HCT116 (cell line): ENCODE data around the gene NOC2L. TPM values are rescaled to one million over a fixed set of nuclear protein-coding genes. Genes with fewer than 3 reads are reported as not detected.
"Not testable (repeated sequence)": the region's sequence is repeated elsewhere in the genome, so short reads cannot be mapped to it uniquely, and the experiment has no call there.

ENCODE experiments used
- ATAC-seq: fragments of 200-7000 bp; cut with Tn5 transposase; 2 replicates; pipeline ENCODE4 v1.9.1; 2020; ENCODE audit warnings: mild to moderate bottlenecking, moderate library complexity
- BruUV-seq: library from RNA; stranded (reverse); fragments of 400-500 nt; replicated peaks from 2 replicates; lab custom pipeline; 2021; lab: Mats Ljungman, UMichigan
- CTCF ChIA-PET: fragments of 300-600 bp; sonication (Branson Sonifier 250); formaldehyde crosslinking; loops from one replicate; lab custom pipeline; 2021; ENCODE audit warnings: antibody characterized with exemption; lab: Charles Lee
- POLR2A ChIA-PET: fragments of 300-600, 350-600 bp; sonication (Branson Sonifier 250); formaldehyde crosslinking; loops from one replicate; lab custom pipeline; 2021; ENCODE audit warnings: antibody characterized with exemption; lab: Charles Lee
- RAD21 ChIA-PET, 2 experiments: fragments of 300-600 bp; sonication (Branson Sonifier 250); formaldehyde crosslinking; loops; one replicate each; lab custom pipeline; 2023; ENCODE audit warnings: low total read pairs in 2 of 2; ENCODE audit not compliant: uncharacterized antibody in 2 of 2, unreplicated experiment in 2 of 2, low non-redundant PET in 1 of 2; lab: Charles Lee
- DNase-seq: peaks from one replicate; pipeline ENCODE4 v3.0.0-alpha.2; 2010; ENCODE audit warnings: low read depth, low spot score
- H2AFZ ChIP-seq: fragments of 200-600 bp; shearing (Covaris generic), sonication (generic); 2 replicates; pipeline ENCODE4 v1.6.1; 2017; ENCODE audit warnings: low read depth, mixed run types, mixed read lengths, antibody characterized with exemption, low read length; ENCODE audit not compliant: poor library complexity, severe bottlenecking
- H3K27ac ChIP-seq: 2 replicates; pipeline ENCODE4 v1.5.1; 2012; ENCODE audit warnings: low read depth, low read length
- H3K27me3 ChIP-seq: fragments of 200-600 bp; sonication (generic); 2 replicates; pipeline ENCODE4 v1.6.1; 2016; ENCODE audit warnings: mixed run types, low read length, mixed read lengths; ENCODE audit not compliant: insufficient read depth
- H3K36me3 ChIP-seq, 2 experiments: fragments of 200-500 bp in 1 of 2; fragments of 200-600 bp in 1 of 2; sonication (Bioruptor generic) in 1 of 2; sonication (generic) in 1 of 2; 2 replicates each; pipeline versions ENCODE4 v1.5.1 to v1.6.1; 2014 to 2016; ENCODE audit warnings: low read length in 2 of 2, inconsistent platforms in 1 of 2, mixed read lengths in 1 of 2, mixed run types in 1 of 2; ENCODE audit not compliant: insufficient read depth in 2 of 2, control insufficient read depth in 1 of 2
- H3K4me1 ChIP-seq, 2 experiments: fragments of 200-600 bp in 1 of 2; sonication (generic) in 1 of 2; 2 replicates each; pipeline versions ENCODE4 v1.5.1 to v1.6.1; 2012 to 2017; ENCODE audit warnings: low read length in 2 of 2, inconsistent platforms in 1 of 2, mild to moderate bottlenecking in 1 of 2, mixed read lengths in 1 of 2, mixed run types in 1 of 2, moderate library complexity in 1 of 2; ENCODE audit not compliant: insufficient read depth in 2 of 2, control insufficient read depth in 1 of 2
- H3K4me2 ChIP-seq: fragments of 200-600 bp; sonication (generic); 2 replicates; pipeline ENCODE4 v1.6.1; 2017; ENCODE audit warnings: mixed run types, low read length, mixed read lengths
- H3K4me3 ChIP-seq, 2 experiments: fragments of 200-600 bp in 1 of 2; sonication (generic) in 1 of 2; replicated peaks in 1 of 2; 2 replicates each; pipeline ENCODE4 v1.5.1; 2011 to 2016; ENCODE audit warnings: low read length in 2 of 2, control low read depth in 1 of 2, low read depth in 1 of 2, mild to moderate bottlenecking in 1 of 2, mixed read lengths in 1 of 2, mixed run types in 1 of 2
- H3K79me2 ChIP-seq: fragments of 200-600 bp; sonication (generic); 2 replicates; pipeline ENCODE4 v1.6.1; 2017; ENCODE audit warnings: mild to moderate bottlenecking, mixed run types, low read length, moderate library complexity, mixed read lengths; ENCODE audit not compliant: insufficient read depth
- H3K9ac ChIP-seq: fragments of 200-600 bp; sonication (generic); 2 replicates; pipeline ENCODE4 v1.6.1; 2016; ENCODE audit warnings: low read length, mixed read lengths
- H3K9me2 ChIP-seq: fragments of 200-600 bp; sonication (generic), shearing (Covaris generic); 2 replicates; pipeline ENCODE4 v1.6.1; 2017; ENCODE audit warnings: mixed run types, mild to moderate bottlenecking, moderate library complexity; ENCODE audit not compliant: insufficient read depth
- H3K9me3 ChIP-seq, 2 experiments: fragments of 200-500 bp in 1 of 2; fragments of 200-600 bp in 1 of 2; sonication (Bioruptor generic) in 1 of 2; sonication (generic) in 1 of 2; 2 replicates each; pipeline ENCODE4 v1.6.1; 2014 to 2017; ENCODE audit warnings: low read length in 2 of 2, mixed read lengths in 2 of 2, inconsistent platforms in 1 of 2, low read depth in 1 of 2, mild to moderate bottlenecking in 1 of 2, mixed run types in 1 of 2, moderate library complexity in 1 of 2; ENCODE audit not compliant: control insufficient read depth in 1 of 2, insufficient read depth in 1 of 2
- H4K20me1 ChIP-seq: fragments of 200-600 bp; sonication (generic), shearing (Covaris generic); 2 replicates; pipeline ENCODE4 v1.6.1; 2017; ENCODE audit warnings: mixed run types, mild to moderate bottlenecking, moderate library complexity; ENCODE audit not compliant: insufficient read depth
- JUND ChIP-seq: IDR thresholded peaks from 2 replicates; pipeline ENCODE4 v1.6.1; 2012
- SP1 ChIP-seq: IDR thresholded peaks from 2 replicates; pipeline ENCODE4 v1.6.1; 2012; ENCODE audit warnings: low read depth
- ZFX ChIP-seq: fragments of 450-650 bp; IDR thresholded peaks from 2 replicates; pipeline ENCODE4 v1.6.1; 2017
- intact Hi-C: fragments of 100-400 bp; cut with micrococcal nuclease; formaldehyde crosslinking; loops from 2 replicates; pipeline ENCODE4 v1.10.0; 2022
- total RNA-seq: library from RNA; stranded (reverse); gene quantifications from one replicate; pipeline ENCODE4 v1.2.1, GENCODE V29; 2021; ENCODE audit not compliant: unreplicated experiment
- TF ChIP-seq, protein P1 (sequence below): IDR thresholded peaks from 2 replicates; pipeline ENCODE4 v1.6.1; 2012
- TF ChIP-seq, protein P2 (sequence below): IDR thresholded peaks from 2 replicates; pipeline ENCODE4 v1.6.1; 2012; ENCODE audit warnings: low read depth

NOC2L gene
- total RNA-seq, 1 experiment from 2014 or later, result 260 TPM

DNA sequence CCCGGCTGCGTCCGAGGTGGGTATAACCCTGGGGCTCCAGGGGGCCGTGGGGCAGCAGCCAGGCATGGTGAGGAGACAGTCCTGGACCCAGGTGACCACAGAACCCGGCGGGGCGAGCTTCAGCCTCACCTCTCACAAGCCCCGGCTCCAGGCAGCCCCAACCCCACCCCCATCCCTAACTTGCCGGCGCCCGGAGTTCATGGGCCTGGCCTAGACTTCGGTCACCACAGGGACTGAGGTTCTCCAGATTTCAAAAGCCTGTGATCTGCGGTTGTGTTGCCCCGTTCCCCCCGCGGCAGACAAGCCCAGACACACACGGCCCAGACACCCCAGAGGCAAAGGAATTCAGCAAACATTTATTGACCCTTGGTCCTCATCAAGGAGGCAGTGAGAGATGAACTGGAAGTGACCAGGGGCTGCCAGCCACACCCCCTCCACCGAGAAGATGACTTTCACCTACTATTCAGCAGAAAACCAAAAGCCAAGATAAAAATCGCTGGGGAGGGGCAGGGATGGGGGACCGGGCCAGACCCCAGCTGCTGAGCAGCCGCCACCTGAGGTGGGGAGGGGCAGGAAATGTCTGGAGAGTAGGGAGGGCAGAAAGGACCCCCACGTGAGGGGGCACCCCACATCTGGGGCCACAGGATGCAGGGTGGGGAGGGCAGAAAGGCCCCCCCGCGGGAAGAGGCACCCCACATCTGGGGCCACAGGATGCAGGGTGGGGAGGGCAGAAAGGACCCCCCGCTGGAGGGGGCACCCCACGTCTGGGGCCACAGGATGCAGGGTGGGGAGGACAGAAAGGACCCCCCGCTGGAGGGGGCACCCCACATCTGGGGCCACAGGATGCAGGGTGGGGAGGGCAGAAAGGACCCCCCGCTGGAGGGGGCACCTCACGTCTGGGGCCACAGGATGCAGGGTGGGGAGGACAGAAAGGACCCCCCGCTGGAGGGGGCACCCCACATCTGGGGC is 36.9 kb upstream of the NOC2L start:
- H3K79me2 ChIP-seq, result peaks cover 25% of the 10 kb centered on the region
- H3K9me2 ChIP-seq, result no peaks in the 10 kb centered on the region
- CTCF ChIA-PET, result interaction anchor here (1.0 kb wide), 1 partner anchor 11 kb away, joined by 4 read pairs; no protein-coding TSS in a partner anchor
- RAD21 ChIA-PET, result no interaction called here
- no peak overlapping the region for H3K4me3 ChIP-seq
- H3K4me2 ChIP-seq, result no peak overlapping the region
- no TSS peak for BruUV-seq
- H3K27me3 ChIP-seq, result no peaks in the 10 kb centered on the region
- no peak overlapping the region for H2AFZ ChIP-seq
- no peaks in the 10 kb centered on the region for H3K36me3 ChIP-seq
- no peaks in the 10 kb centered on the region; a peak in 1 of 4 replicates for H3K9me3 ChIP-seq
- POLR2A ChIA-PET, result interaction anchor here (1.8 kb wide), 1 partner anchor 18 kb away, joined by 5 read pairs; the partner anchor contains the start of gene ISG15
- DNase-seq, result no peak
- intact Hi-C loops, result no loop called here
- no peak overlapping the region for H3K27ac ChIP-seq
- TF ChIP-seq ZFX (no peak), SP1 (no peak), JUND (no peak)
- TF ChIP-seq, protein P1, sequence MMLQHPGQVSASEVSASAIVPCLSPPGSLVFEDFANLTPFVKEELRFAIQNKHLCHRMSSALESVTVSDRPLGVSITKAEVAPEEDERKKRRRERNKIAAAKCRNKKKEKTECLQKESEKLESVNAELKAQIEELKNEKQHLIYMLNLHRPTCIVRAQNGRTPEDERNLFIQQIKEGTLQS, result no peak
- TF ChIP-seq, protein P2, sequence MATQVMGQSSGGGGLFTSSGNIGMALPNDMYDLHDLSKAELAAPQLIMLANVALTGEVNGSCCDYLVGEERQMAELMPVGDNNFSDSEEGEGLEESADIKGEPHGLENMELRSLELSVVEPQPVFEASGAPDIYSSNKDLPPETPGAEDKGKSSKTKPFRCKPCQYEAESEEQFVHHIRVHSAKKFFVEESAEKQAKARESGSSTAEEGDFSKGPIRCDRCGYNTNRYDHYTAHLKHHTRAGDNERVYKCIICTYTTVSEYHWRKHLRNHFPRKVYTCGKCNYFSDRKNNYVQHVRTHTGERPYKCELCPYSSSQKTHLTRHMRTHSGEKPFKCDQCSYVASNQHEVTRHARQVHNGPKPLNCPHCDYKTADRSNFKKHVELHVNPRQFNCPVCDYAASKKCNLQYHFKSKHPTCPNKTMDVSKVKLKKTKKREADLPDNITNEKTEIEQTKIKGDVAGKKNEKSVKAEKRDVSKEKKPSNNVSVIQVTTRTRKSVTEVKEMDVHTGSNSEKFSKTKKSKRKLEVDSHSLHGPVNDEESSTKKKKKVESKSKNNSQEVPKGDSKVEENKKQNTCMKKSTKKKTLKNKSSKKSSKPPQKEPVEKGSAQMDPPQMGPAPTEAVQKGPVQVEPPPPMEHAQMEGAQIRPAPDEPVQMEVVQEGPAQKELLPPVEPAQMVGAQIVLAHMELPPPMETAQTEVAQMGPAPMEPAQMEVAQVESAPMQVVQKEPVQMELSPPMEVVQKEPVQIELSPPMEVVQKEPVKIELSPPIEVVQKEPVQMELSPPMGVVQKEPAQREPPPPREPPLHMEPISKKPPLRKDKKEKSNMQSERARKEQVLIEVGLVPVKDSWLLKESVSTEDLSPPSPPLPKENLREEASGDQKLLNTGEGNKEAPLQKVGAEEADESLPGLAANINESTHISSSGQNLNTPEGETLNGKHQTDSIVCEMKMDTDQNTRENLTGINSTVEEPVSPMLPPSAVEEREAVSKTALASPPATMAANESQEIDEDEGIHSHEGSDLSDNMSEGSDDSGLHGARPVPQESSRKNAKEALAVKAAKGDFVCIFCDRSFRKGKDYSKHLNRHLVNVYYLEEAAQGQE, result no peak
- TF ChIP-seq, all 23 proteins: peak for 0
- H4K20me1 ChIP-seq, result peaks cover 8% of the 10 kb centered on the region; the same call in 1 of the 2 replicates
- no peak overlapping the region for H3K9ac ChIP-seq
- peaks cover 3 to 30% of the 10 kb centered on the region in 2 experiments; a peak in 3 of 4 replicates for H3K4me1 ChIP-seq
- ATAC-seq, result no peak

DNA sequence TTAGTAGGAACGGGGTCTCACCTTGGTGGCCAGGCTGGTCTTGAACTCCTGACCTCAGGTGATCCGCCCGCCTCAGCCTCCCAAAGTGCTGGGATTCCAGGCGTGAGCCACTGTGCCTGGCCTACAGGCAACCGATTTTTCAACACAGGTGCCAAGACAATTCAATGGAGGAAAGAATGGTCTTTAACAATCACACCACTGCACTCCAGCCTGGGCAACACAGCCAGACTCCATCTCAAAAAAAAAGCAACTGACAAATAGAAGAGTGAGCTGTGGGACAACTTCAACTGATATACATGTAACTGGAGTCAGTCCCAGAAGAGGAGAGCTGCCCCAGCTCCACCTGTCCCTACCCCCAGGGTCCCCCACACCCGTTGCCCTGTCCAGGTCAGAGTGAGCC is 35.5 kb upstream of the NOC2L start:
- BruUV-seq, H3K9me3 ChIP-seq, intact Hi-C loops, H3K4me3 ChIP-seq, ATAC-seq, RAD21 ChIA-PET, H3K27ac ChIP-seq, H3K36me3 ChIP-seq, H3K9me2 ChIP-seq, H3K27me3 ChIP-seq, DNase-seq, H3K9ac ChIP-seq, H2AFZ ChIP-seq, H3K4me2 ChIP-seq, H4K20me1 ChIP-seq: not testable (repeated sequence)
- POLR2A ChIA-PET, result interaction anchor here (1.3 kb wide), 1 partner anchor 19 kb away, joined by 3 read pairs; the partner anchor contains the start of gene ISG15
- Histone ChIP-seq H3K79me2 (peaks cover 22% of the 10 kb centered on the region), H3K4me1 (peaks cover 3 to 22% of the 10 kb centered on the region in 2 experiments; a peak in 3 of 4 replicates)
- CTCF ChIA-PET, result interaction anchor here (0.7 to 1.6 kb wide), 2 partner anchors 10 to 14 kb away, joined by 3 to 4 read pairs; no protein-coding TSS in a partner anchor
